ENCODE data around the gene CDC42EP2.

The CDC42EP2 gene, protein sequence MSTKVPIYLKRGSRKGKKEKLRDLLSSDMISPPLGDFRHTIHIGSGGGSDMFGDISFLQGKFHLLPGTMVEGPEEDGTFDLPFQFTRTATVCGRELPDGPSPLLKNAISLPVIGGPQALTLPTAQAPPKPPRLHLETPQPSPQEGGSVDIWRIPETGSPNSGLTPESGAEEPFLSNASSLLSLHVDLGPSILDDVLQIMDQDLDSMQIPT

DNA sequence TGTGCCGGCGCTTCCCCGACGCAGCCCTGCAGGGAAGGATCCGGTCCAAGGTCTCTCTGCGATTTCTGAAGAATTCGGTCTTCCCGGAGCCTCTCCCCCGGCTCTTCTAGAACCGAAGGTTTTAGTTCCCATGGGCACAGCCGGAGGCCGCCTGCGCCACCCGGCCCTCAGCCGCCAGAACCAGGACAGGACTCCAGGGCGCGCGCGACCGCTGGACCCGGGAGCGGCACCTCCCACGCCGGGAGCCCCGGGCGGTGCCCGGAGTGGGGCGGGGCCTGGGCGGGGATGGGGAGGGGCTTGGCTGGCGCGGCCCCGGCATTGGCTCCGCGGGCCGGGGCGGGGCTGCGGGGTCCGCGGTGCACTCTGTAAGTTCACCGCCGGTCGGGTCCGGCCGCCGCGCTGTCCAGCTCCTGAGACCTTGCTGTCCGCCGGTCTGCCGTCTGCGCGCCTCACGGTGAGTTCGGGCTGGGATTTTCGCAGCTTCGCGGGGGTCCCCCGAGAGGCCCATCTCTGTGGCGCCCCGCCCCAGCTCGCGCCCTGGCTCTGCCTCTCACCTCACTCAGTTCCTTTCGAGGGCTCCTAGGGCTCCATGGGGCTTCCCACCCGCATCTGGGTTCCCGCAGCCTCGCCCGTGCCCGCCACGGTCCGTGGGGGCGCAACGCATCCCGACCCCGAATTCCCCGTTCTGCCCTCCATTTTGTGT, at the start of gene CDC42EP2:
CDC42EP2 (plus strand) TSS at position 366 of the 703 bp plus-strand sequence. CDS start 6,033 bp downstream, outside the sequence.
- peak; percentile 61 for DNase-seq

DNA sequence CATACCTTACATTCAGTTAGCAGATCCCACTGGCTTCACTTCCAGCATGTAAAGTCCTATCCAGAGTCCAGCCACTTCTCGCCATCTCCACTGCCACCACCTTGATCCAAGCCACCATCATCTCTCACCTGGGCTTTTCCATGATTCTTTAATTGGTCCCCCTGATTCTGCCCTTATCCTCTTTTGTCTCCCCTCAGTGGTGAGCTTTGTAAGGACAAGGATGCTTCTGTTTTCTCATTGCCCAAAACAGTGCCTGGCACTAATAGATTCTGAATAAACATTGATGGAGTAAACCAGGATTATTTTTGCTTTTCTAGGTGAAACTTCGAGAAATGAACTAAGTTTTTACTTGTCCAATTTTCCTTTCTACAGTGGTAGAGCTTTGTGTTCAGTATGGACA, 48.5 kb upstream of the CDC42EP2 start:
- no peak for DNase-seq

DNA sequence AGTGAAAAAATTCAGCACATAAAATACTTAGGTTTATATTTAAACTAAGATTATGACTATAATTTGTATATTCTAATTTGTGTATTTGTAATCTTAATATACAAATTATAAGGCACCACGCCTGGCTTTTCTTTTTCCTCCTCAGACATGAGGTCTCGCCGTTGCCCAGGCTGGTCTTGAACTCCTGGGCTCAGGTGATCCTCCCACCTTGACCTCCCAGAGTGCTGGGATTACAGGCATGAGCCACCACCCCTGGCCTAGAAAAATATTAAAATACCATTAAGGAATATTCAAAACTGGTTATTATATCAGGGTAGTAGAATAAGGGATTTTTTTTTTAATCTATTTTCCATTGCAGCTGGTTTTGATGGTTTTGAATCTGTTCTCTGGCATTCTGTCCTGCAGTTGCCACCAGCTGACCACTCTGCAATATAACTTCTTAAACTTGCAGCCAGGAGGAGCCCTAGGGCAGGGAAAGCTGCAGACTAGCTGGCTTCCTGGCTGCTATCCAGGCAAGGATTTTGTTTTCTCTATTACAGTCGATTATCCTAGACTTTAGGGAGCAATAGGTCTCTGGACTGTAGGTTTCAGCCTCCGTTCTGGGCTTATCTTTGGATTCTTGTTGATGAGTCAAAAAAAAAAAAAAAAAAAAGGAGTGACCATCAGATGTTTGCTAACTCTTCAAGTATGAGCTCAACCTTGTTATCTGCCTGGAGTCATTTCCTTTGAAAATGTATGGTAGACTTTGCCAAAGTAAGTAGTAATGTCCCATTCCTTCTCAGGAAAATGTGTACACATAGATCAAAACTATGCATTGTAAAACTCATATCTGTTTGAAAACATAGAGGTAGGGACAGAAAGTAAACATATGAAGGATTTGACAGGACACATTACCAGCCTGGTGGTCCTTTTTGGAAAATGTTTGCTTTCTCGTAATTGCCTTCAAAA, 39.7 kb upstream of the CDC42EP2 start:
- peak; percentile 61 for DNase-seq

DNA sequence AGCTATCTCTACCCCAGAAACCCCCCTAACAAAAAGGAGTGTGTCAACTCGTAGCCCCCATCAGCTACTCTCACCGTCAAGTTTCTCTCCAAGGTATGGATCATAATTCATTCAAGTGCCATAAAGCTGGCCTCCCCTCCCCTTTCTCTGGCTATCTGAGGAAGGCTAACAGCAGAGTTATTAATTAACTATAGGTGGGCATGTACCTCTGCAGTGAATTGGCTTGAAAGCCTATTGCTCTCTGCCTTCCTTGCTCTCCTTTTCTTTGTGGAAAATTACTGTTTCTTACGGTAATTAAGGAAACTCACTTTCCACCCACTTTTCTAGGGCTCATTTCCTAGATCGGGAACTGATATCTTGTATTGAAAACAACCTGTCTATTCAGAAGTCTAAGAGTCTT, 38.8 kb upstream of the CDC42EP2 start:
- no peak for DNase-seq

DNA sequence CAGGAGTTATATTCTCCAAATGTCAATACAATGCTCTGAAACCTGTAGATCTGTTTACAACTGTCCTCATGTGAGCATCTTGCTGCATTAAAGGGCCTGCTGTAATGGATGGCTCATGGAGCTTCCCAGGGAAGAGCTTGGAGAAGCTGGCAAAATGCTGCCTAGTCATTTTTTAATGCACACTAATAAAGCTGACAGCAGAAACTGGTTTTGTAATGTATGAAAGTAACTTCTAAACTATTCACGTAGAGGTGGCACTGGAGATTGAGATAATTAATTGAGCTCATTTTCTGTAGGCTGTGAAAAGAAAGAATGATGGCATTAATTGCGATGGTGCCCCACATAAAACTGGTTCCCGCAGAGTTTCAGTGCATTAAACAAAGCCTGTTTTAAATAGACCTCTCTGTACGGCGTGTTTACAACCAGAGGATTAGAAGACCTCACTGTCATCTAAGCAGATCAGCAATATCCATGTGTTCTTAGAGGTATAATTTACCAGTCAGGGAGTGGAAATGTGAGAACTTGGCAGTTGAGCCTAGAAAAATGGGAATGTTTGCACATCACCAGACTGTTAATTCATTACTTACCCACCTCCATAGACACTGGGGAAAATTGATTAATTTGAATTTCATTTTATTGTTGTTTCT, 36.9 kb upstream of the CDC42EP2 start:
- no peak for DNase-seq

DNA sequence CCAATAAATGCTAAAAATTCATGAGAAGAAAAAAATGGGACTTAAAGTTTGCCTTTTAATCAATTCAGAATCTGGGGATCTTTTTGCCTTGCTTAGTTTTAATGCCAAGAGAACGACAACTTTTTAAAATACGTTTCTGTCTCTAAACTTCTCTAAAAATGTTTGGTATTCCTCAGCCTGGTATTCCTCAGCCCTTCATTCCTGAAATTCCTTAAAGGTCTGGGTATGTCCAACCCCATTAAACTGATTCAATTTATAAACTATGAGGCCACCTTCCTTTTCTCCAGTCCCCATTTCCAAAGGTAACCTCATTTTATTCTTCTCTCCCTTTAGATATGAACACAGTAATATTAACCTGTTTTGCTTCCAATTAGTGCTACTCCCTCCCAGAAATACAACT, 36.3 kb upstream of the CDC42EP2 start:
- DNase-seq = no peak

DNA sequence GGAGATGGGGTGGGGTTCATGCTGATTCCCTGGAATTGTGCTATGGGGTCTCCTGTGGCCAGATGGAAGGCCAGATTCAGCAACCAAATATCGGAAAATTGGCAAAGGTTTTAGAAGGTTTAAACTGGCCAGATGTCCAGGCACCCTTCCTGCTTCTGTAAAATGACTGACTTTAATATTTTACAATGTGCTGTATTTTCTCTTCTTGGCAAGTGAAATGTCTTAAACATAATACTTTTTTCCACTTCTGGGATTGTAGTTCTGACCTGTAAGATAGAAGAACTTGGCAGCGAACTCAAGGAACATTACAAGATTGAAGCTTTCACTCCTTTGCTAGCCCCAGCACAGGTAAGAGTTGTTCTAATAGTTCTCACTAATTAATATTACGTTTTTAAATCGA, 35.4 kb upstream of the CDC42EP2 start:
- DNase-seq = no peak

DNA sequence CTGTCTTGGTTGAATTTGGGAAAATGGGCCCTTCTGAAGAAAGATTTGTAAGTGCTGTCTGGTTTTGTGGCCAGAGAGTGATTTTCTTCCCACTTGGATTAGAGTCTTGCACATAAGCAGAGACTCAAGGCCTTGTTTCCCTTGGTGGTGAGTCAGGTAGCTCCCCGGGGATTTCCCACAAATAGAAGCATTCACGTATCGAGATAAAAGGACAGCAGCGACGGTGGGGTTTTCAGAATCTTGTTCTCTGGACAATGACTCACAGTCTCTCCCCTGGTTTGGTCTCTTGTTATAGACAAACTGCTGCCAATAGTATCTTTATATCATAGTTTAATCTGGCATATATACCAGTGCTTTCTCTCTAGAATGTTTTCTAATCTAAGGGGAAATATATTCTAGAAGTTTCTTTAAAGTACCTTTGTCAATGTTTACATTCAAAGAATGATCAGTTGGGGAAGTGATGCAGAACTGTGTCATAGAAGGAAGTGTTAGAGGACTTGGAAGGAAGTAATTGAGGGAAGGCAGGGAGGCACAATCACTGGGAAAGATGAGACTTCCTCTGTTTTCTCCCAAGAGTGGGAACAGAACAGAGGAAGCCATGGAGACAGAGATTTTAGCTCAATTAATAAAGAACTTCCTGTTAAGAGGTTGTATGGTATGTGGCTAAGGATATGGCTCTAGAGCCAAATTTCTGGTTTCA, 34.8 kb upstream of the CDC42EP2 start:
- DNase-seq = no peak

DNA sequence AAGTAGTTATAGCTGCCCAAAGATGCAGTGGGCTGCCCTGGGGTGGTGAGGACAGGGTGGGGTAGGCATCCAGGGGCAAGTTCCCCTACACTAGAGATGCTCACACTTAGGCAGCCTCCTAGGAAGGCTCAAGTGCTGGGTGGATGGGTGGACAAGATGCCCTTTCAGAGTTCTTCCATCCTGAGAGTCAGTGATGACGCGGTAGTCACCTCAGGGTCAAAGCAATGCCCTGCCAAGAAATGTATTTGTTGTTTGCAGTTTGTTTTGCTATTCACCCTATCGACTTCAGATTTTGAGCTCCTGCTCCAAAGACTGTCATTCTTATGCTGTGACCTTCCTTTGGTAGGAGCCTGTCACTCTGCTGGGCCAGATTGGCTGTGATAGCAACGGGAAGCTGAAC, 34.0 kb upstream of the CDC42EP2 start:
- DNase-seq = no peak

DNA sequence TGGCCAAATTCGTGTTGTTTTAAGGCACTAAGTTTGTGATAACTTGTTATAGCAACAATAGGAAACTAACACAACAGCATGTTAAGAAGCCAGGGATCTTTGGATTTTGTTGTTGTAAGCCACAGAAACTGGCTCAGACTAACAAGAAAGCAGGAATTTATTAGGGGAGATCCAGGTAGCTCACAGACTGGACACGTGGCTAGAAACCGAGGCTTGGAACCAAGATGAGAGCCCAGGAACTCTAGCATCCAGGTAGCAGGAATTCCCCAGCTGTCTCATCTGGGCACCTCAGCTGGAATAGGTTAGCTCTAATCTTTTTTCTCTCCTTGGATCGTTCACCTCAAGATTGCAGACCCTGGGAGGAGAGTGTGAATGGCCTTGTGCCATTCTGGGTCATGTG, 28.0 kb upstream of the CDC42EP2 start:
- DNase-seq = no peak

DNA sequence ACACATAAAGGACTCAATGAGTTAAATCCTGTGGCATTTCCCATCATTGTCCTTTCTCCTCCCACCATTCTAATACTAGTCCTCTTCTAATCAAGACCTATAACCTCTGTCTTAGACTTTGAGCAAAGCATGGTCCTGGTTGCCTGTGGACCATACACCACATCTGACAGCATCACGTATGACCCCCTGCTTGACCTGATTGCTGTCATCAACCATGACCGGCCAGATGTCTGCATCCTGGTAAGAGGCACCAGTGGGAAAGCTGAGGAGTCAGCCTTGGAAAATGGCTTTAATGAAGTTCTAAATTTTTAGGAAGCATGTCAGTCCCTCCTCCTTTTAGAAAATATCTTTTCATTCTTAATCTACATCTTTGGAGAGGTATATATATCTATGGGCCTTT, 27.1 kb upstream of the CDC42EP2 start:
- DNase-seq = no peak

DNA sequence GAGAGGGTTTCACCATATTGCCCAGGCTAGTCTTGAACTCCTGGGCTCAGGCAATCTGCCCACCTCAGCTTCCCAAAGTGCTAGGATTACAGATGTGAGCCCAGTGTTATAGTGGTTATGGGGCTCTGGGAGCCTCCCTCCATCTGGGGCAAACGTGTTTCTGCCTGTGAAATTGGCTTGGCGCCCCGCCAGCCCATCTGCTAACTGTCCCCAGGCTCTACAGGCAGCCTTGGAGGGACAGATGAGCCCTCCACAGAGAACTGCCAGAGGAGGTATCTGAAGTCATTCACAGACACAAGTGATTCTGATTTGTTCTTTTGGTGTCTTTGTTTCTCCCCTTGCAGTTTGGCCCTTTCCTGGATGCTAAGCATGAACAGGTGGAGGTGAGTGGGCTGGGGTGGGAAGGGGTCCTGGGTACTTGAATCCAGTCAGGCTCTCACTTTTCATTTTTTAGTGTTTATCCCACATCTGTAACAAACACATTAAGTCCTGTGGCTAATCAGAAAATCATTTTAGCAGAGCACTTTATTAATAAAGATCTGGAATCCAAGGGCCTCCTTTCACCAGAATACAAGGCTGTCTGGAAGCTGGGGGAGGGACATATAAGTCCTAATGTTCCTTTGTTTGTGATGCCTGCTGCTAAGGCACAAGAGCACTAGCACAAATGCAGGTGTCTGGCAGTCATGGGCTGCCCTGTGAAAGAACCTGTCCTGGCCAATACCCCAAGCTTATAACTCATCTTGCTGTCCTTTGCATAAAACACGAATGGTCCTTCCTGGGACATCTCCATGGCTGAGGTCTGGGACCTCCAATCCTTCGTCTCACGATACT, 25.7 kb upstream of the CDC42EP2 start:
- DNase-seq = peak; percentile 97

DNA sequence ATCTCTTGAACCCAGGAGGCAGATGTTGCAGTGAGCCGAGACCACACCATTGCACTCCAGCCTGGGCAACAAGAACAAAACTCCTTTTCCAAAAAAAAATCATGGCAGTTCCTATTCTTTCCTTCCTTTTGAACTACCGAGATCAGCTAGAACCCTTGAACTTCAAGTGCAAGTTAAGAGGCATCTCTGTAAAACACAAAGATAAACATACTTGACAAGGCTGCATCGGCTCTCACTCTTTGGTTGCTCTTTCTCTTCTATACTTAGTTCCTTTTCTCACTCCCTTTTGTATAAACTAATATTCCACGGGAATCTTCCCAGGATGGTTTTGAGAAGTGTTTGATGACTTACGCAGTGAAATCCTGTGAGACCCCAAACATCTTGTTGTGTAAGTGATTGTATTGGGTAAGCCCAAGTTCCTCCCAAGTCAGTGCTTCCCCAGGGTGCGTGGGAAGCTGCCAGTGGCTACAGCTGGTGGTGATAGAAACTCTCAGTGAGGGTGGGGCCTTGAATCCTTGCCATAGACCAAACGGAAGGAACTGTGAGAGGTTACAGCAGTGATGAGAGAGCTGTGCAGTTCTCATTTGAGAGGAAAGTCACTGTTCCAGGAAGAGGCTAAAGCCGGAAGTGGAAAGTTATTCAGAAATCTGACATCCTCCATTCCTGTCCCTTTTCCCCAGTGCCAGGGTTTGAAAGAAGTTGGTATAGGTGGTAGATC, 24.1 kb upstream of the CDC42EP2 start:
- DNase-seq = no peak

DNA sequence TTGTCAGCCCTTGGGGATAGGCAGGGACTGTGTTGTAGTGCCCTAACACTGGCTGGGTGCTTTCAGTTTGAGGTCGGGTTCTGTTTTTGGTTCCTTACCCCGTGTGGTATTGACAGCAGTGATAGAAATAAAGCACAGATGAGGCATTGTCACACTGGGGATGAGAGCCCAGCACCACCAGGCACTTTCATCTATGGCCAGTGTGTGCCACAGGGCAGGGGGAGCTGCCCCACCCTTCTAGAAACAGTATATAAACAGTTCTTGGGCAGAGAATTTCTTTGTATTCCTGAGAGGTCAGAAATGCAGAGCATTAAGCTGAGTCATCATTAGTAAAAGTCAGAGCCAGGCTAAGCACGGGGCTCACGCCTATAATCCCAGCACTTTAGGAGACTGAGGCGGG, 23.1 kb upstream of the CDC42EP2 start:
- DNase-seq = no peak

DNA sequence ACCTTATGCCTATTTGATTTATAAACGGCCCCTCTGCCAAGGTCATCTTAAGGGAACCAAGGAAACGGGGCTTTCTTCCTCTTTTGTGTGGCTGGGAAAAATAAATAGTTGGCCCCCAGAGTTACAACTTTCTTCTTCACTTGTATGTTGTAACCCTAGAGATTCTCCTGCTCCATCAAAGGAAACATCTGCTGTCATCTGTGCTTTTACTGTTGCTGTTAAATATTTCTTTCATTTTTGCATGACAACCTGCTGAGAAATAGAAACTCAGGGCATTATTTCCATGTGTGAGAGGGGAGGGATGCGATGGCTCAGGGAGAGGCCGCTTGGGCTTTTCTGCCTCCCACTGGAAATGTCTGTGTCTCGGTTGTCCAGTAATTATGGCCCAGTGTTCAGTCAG, 21.8 kb upstream of the CDC42EP2 start:
- DNase-seq = no peak

DNA sequence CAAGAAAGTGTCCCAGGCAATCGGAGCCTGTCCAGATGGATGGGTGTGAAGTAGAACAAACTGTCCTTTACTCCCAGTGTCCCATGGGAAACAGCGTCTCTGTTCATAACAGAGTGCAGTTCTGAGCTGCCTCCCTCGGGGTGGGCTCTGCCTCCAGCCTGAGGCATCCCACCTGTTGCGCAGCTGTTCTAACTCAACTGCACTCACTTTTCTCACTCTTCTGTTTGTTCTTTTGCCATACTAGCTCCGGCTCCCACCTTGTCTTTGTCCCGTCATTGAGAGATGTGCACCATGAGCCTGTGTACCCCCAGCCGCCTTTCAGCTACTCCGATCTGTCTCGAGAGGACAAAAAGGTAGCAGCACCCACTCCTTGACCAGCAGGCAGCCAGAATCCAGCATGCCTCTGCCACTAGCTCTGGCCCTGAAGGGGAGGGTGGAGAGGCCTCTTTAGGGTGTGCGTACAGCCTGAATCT, 20.7 kb upstream of the CDC42EP2 start:
- DNase-seq = peak; percentile 69

DNA sequence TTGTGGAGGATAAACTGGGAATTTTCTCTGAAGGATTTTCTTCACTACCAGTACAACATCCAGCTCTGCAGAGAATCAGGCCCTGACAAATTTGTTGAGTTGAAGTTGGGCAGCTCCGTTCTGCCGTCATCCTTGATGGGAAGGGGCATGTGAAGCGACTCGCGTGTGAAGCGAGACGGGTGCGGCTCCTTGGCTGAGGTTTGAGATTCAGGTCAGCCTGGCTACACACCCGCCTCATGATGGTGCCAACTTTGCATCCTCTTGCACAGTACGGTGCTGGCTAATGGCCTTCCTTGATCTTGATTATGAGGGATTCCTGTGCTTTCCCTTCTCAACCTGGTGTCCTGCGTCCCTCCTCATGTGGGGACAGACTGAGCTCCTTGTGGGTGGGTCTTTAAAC, 19.7 kb upstream of the CDC42EP2 start:
- no peak for DNase-seq

DNA sequence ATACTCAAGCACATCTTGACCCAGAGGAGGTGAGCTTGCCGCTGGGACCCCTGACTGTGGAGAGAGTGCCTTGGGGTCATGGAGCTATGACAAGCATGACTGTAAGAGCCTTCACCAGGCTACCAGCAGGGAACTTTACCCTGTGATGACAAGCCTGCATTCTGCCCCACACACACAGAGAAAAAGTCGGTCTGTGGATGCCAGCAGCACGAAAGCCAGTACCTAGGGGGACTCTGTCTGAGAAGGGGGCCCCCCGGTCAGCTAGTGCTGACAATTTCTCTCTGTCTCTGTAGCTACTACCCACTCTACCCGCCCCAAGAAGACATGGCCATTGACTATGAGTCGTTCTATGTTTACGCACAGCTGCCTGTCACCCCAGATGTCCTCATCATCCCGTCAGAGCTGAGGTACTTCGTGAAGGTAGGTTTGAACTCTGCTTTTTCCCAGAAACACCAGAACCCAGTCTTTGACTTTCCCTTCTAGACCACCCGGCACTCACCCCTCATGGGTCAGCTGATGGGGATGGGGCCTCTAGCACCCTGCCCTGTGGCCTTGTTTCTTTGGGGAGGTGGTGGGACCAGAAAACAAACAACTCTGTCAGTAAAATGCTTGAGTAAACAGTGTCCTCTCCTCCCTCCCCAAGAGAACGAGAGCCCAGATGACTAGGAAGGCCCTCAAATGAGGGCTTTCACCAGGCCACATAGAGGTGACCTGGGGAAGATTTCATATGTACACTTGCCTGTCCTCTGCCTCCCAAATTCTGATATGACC, 18.9 kb upstream of the CDC42EP2 start:
- no peak for DNase-seq

DNA sequence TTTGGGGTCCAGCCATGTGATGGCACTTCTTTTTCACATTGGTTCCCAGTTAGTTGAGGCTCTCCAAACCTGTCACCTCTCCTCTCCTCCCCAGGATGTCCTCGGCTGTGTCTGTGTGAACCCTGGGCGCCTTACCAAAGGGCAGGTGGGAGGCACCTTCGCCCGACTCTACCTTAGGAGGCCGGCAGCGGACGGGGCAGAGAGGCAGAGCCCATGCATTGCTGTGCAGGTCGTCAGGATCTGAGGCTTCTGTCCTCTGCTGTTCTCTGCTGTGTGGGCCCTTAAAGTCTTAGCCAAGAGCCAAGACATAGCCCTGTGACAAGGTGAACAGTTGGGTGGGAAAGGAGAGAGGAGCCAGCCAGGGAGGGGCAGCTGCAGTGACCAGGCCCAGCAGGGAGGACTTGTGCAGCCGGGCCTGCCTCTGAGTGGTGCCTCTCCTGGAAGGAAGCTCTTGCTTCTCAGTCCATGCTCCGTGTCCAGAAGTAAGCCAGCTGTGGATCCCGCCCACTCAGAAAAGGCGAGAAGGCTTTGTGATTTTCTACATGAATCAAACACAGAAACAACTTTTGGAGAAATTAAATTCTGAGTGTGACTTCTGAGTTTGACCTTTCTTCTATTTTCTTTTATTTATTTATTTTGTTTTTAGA, 17.5 kb upstream of the CDC42EP2 start:
- no peak for DNase-seq
